Measurements from ENCODE around the gene B4GALT7. TPM values are rescaled to one million over a fixed set of nuclear protein-coding genes. Genes with fewer than 3 reads are reported as not detected.

Gene B4GALT7
- total RNA-seq, 1 experiment from 2014 or later: 26.3 TPM

DNA sequence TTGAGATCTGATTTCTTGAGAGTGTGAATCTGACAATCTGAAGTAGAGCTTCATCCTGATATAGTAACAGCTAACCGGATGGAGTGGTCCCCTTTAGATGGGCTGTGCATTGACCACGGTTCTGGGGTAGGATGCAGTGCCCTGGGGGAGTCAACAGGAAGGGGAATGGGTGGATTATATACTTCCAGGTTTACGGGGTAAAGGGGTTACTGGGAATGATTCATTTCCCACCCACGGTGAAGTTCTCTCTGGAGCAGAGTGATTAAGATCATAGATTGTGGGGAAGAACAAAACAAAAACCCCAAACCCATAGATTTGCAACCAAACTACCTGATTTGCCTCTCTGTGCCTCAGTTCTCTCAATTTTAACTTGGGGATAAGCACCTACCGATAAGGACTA, 1.5 kb upstream of the B4GALT7 start:
- no peak for DNase-seq
- Histone ChIP-seq H2BK12ac (ENCODE audit: insufficient read length, low read depth, low read length) (no peak overlapping the region), H3K79me2 (ENCODE audit: insufficient read depth, low read length) (no peaks in the 10 kb centered on the region), H3K9me3 (ENCODE audit: control insufficient read depth, low read depth, low read length) (no peaks in the 10 kb centered on the region), H3K4me1 (ENCODE audit: insufficient read depth, low read length) (peaks cover 3% of the 10 kb centered on the region; the same call in 1 of the 2 replicates), H4K8ac (replicated peaks; ENCODE audit: insufficient read length, low read depth, low read length) (no peak overlapping the region), H2BK5ac (ENCODE audit: insufficient read length, low read length) (no peak overlapping the region), H3K79me1 (ENCODE audit: insufficient read depth, low read depth, low read length, poor library complexity, severe bottlenecking) (no peaks in the 10 kb centered on the region), H3T11ph (ENCODE audit: low read length) (no peak overlapping the region), H2AK5ac (ENCODE audit: insufficient read length, low read length) (no peak overlapping the region), H3K9ac (ENCODE audit: extremely low read depth, insufficient read length, low read length) (no peak overlapping the region), H3K4me2 (ENCODE audit: insufficient read depth, insufficient read length, low read length) (no peak overlapping the region), H3K27me3 (ENCODE audit: insufficient read depth, low read length) (no peaks in the 10 kb centered on the region), H2BK20ac (ENCODE audit: low read depth, low read length, poor library complexity, severe bottlenecking) (no peak overlapping the region), H4K5ac (ENCODE audit: insufficient read length, low read depth, low read length) (no peak overlapping the region), H2AFZ (ENCODE audit: low read length) (no peak overlapping the region), H2BK15ac (ENCODE audit: low read depth, low read length) (no peak overlapping the region), H3K4ac (ENCODE audit: low read depth, low read length) (no peak overlapping the region), H4K91ac (ENCODE audit: insufficient read length, low read depth, low read length) (no peak overlapping the region), H3K23ac (ENCODE audit: insufficient read length, low read depth, low read length) (no peak overlapping the region), H4K20me1 (ENCODE audit: control insufficient read depth, insufficient read depth, insufficient read length) (no peaks in the 10 kb centered on the region), H3K18ac (ENCODE audit: insufficient read length, low read depth, low read length) (no peak overlapping the region), H3K56ac (ENCODE audit: insufficient read length, low read depth, low read length) (no peak overlapping the region), H2BK120ac (ENCODE audit: low read depth, low read length, poor library complexity, severe bottlenecking) (no peak overlapping the region), H3K23me2 (ENCODE audit: insufficient read length, low read depth, low read length, poor library complexity, severe bottlenecking) (peaks cover 6% of the 10 kb centered on the region), H3K27ac (ENCODE audit: insufficient read length, low read depth, low read length) (no peak overlapping the region), H3K14ac (ENCODE audit: insufficient read depth, low read length) (no peak overlapping the region)
- WGBS (ENCODE audit: extremely low coverage, insufficient read length, low lambda C conversion rate): no CpG with 5 or more reads among the region's 5 CpGs
- Mint-ChIP-seq H3K9me3 (no peaks in the 10 kb centered on the region; a peak in 1 of 5 replicates), H3K4me1 (peaks cover 11 to 16% of the 10 kb centered on the region in 2 experiments), H3K4me3 (peak overlapping the region in 1 of 2 experiments; percentile 78; a peak in 3 of 5 replicates), H3K27ac (no peak overlapping the region), H3K27me3 (ENCODE audit: low read depth) (peaks cover 11% of the 10 kb centered on the region), H3K36me3 (ENCODE audit: insufficient read depth in 1 of 3, low read depth in 3 of 3) (peaks cover 24 to 42% (median 34%) of the 10 kb centered on the region in 3 experiments)
- TF ChIP-seq CTCF (conservative IDR thresholded peaks at IDR 0.05): no peak
